Skin epidermis (tissue), 12 donors: ENCODE results near the gene SLC25A39.

ENCODE experiments used
- H3K27ac ChIP-seq, 21 experiments: fragments of 200-600 bp; sonication (generic) in 11 of 21; one replicate each; pipeline ENCODE4 v1.5.0; 2020; ENCODE audit warnings: mild to moderate bottlenecking in 3 of 21, inconsistent platforms in 2 of 21, moderate library complexity in 2 of 21
- H3K4me3 ChIP-seq, 7 experiments: fragments of 200-600 bp; sonication (generic) in 2 of 7; one replicate each; pipeline ENCODE4 v1.5.0; 2020; ENCODE audit warnings: inconsistent platforms in 2 of 7, mild to moderate bottlenecking in 2 of 7, moderate library complexity in 1 of 7

SLC25A39 gene

DNA sequence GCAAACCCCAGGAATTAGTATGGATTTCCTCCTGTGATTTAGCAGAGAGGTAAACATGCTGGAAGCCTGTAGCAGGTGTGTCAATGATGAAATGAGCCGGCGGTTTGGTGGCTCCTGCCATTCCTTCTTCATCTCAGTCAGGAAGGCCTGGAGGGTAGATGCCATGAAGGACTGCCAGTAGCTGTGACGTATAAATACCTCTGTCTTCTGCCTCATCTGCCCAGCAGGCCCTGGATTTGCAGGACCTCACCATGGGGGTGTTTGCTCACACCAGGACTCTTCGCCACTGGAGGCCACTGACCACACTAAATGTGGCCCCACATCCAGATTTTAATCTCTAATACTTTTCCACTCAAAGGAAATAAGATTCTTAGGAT, 40.6 kb downstream of the SLC25A39 start:
- Histone ChIP-seq H3K27ac (no peak overlapping the region), H3K4me3 (no peak overlapping the region)

DNA sequence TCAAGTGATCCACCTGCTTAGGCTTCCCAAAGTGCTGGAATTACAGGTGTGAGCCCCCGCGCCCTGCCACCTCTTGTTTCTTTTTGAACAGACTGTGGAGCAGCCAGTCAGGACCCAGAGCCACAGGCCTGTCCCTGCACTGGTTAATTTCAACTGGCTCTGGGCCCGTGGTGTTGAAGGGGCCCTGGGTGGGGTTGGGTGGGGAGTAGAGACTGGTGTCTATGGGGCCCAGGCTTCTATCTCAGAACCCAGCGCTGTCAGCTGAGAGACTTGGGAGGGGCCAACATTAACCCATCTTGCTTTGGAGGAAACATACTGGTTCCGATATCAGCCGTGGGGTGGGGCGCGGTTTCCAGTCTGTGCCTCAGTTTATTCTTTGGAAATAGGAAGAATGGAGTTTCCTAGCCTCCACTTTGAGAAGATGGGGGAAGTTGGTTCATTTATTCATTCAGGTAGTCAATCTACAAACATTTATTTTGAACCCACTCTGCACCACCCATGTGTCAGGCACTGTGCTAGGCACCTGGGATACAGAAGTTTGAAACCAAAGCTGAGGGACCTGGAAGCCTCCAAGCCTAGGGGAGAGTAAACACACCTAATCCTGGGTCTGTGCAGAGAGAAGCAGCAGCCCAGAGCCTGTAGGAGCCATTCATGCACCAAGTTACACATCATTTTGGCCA, 41.1 kb downstream of the SLC25A39 start:
- H3K27ac ChIP-seq = no peak overlapping the region
- no peak overlapping the region for H3K4me3 ChIP-seq

DNA sequence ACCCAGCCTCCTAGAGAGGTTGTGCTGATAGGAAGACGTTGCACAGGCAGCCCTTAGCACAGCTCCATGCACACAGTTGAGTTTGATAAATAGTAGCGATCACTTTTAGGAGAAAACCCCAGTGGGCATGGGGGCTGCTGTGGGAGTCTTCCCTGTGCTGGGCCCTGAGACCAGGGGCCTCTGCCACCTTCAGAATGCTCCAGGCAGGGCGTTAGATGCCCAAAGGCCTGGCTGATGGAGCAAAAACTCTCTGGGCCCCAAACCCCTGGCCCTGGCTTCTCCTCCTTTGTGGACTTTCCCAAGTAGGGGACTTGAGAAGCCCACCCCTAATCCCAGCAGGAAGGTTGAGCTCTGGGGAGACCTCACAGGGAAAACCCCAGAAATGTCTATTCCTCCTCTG, 42.4 kb downstream of the SLC25A39 start:
- H3K4me3 ChIP-seq = no peak overlapping the region
- no peak overlapping the region for H3K27ac ChIP-seq

- Histone ChIP-seq H3K27ac (no peak overlapping the region), H3K4me3 (no peak overlapping the region)
These were observed 43.1 kb downstream of the SLC25A39 start for GRCh38 chr17:44281570-44281969.

- no peak overlapping the region for H3K4me3 ChIP-seq
- H3K27ac ChIP-seq = peak overlapping the region in 2 of 21 experiments; percentile 38 to 63
These were observed 44.2 kb downstream of the SLC25A39 start for GRCh38 chr17:44280392-44280937.

DNA sequence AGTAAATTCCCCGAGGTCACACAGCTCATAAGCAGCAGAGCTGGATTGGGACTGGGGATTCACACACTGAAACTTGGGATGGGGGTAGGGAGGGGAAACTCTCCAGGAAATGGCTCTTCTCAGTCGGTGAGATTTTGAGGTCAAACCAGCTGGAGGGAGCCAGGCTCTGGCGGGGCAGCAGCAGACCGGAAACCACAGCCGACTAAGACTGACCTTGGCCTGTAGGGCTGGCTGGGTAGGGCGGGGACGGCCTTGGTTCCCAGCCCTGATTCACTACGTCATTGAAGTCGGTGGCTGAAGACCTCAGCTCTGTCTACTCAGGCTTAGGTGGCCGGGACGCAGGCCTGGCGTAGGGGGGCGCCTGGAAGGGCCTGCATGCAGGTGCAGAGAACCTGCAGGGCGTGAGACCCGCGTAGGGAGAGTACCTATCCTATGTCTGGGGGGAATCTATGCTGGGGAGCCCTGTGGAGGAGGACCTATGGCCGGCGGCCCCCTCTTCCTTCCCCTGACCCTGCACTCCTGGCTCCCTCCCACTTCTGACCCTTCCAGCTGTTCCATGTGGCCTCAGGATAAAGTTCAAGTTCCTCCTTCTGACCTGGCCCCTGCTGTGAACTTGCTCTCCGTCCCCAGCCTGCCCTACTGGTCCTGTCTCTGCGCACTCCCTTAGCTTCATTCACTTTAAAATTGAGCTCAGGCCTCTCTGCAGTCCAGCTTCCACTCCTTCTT, 44.8 kb downstream of the SLC25A39 start:
- Histone ChIP-seq H3K27ac (peak overlapping the region in 7 of 21 experiments; percentile 6 to 63 (median 38)), H3K4me3 (no peak overlapping the region)

GRCh38 chr17:44279346-44279665, 45.3 kb downstream of the SLC25A39 start:
- Histone ChIP-seq H3K27ac (peak overlapping the region in 4 of 21 experiments; percentile 6 to 63 (median 42)), H3K4me3 (no peak overlapping the region)

GRCh38 chr17:44277976-44278375, 46.6 kb downstream of the SLC25A39 start:
- H3K4me3 ChIP-seq = no peak overlapping the region
- no peak overlapping the region for H3K27ac ChIP-seq

- H3K4me3 ChIP-seq = no peak overlapping the region
- no peak overlapping the region for H3K27ac ChIP-seq
These were observed 51.0 kb downstream of the SLC25A39 start for GRCh38 chr17:44273607-44274006.

GRCh38 chr17:44272954-44273353, 51.7 kb downstream of the SLC25A39 start:
- H3K27ac ChIP-seq = no peak overlapping the region
- H3K4me3 ChIP-seq = no peak overlapping the region

DNA sequence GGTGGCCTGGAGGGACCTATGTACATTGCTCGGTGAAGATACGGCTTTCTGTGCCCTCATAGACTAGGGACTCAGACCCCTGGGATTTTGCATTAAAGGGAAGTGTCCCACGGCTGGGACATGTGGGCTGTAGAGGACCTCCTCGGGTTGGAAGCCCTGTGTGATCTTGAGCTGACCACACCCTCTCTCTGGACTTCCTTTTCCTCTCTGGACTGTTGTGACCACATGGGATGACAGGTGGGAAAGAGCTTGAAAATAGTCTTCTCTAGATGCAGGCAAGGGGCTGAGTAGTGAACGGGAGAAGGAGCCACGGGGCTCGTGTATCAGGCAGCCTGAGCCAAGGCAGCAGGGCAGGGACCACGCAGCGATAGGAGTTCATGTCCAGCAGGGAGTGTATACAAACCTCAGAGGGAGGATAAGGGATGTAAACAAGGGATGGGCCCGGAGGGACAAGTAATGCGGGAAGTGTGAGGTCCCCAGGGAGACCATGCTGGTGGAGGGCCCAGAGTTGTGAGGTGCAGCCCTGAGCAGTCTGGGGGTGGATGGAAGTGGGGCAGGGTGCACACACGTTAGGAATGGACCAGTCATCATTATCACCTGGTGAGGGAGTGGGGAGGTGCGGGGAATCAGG, 52.2 kb downstream of the SLC25A39 start:
- no peak overlapping the region for H3K27ac ChIP-seq

More for the DNA sequence above, 52.2 kb downstream of the SLC25A39 start:
- H3K4me3 ChIP-seq = no peak overlapping the region
